K562 (cell line): Measurements from ENCODE around the gene SERGEF. TPM values are rescaled to one million over a fixed set of nuclear protein-coding genes. Genes with fewer than 3 reads are reported as not detected.

Experiments used
- ATAC-seq: fragments of 200-7000 bp; cut with Tn5 transposase; 3 replicates; pipeline ENCODE4 v1.9.1; 2020; ENCODE audit warnings: moderate library complexity
- BruUV-seq: library from RNA; stranded (reverse); fragments of 400-500 nt; replicated peaks from 2 replicates; lab custom pipeline; 2021; lab: Mats Ljungman, UMichigan
- CTCF ChIA-PET: fragments of 300-600 bp; formaldehyde crosslinking; extraction: SDS; loops from one replicate; lab custom pipeline; 2021; ENCODE audit warnings: low intra/inter-chr PET ratio; lab: Yijun Ruan, JAX
- POLR2A ChIA-PET: fragments of 300-600, 350-650 bp; sonication (Branson Sonifier 250); formaldehyde crosslinking; extraction: SDS; loops from one replicate; lab custom pipeline; 2021; ENCODE audit warnings: antibody characterized with exemption, inconsistent platforms; lab: Yijun Ruan, JAX
- DNase-seq, 4 experiments: peaks; one replicate each; pipeline versions ENCODE4 v3.0.0 to v3.0.0-alpha.2; 2011 to 2018; ENCODE audit warnings: low spot score in 3 of 4, mixed read lengths in 3 of 4; ENCODE audit errors: extremely low read depth in 1 of 4
- FAIRE-seq: peaks from 2 replicates; lab custom pipeline; 2011; peaks lifted over from hg19 to GRCh38; lab: Jason Lieb, UNC
- H2AFZ ChIP-seq: 2 replicates; pipeline ENCODE4 v1.6.0; 2011; ENCODE audit warnings: low read depth, low read length, control low read depth, inconsistent platforms
- H3K27ac ChIP-seq: fragments of 200-600 bp; 3 replicates; pipeline ENCODE4 v1.8.0; 2011; ENCODE audit warnings: low read depth, mild to moderate bottlenecking, control low read depth, inconsistent platforms, low read length, moderate library complexity, mixed read lengths; ENCODE audit errors: extremely low read depth
- H3K27me3 ChIP-seq, 2 experiments: fragments of 300-600 bp in 1 of 2; 2 replicates in 1 of 2; 3 replicates in 1 of 2; pipeline versions ENCODE4 v1.6.0 to v1.8.0; 2011; ENCODE audit warnings: inconsistent platforms in 2 of 2, low read length in 2 of 2, mild to moderate bottlenecking in 1 of 2, mixed read lengths in 1 of 2, moderate library complexity in 1 of 2; ENCODE audit not compliant: control insufficient read depth in 2 of 2, insufficient read depth in 2 of 2
- H3K36me3 ChIP-seq: fragments of 300-600 bp; 3 replicates; pipeline ENCODE4 v1.8.0; 2011; ENCODE audit warnings: mild to moderate bottlenecking, low read length, inconsistent platforms; ENCODE audit not compliant: control insufficient read depth, insufficient read depth
- H3K4me1 ChIP-seq, 2 experiments: fragments of 200-600 bp in 1 of 2; replicated peaks in 1 of 2; 2 replicates in 1 of 2; 3 replicates in 1 of 2; pipeline versions ENCODE4 v1.5.1 to v1.8.0; 2011; ENCODE audit warnings: inconsistent platforms in 2 of 2, low read length in 2 of 2, mild to moderate bottlenecking in 1 of 2, mixed read lengths in 1 of 2, moderate library complexity in 1 of 2; ENCODE audit not compliant: control insufficient read depth in 2 of 2, insufficient read depth in 2 of 2
- H3K4me2 ChIP-seq: 2 replicates; pipeline ENCODE4 v1.6.1; 2011; ENCODE audit warnings: low read length, control low read depth, inconsistent platforms, mixed read lengths; ENCODE audit not compliant: insufficient read depth
- H3K4me3 ChIP-seq: fragments of 200-600 bp; sonication (generic), shearing (Covaris generic); 2 replicates; pipeline ENCODE4 v1.5.1; 2016; ENCODE audit warnings: control low read depth, inconsistent platforms
- H3K79me2 ChIP-seq: fragments of 200-600 bp; 3 replicates; pipeline ENCODE4 v1.8.0; 2011; ENCODE audit warnings: low read length, inconsistent platforms; ENCODE audit not compliant: control insufficient read depth, insufficient read depth
- H3K9ac ChIP-seq, 2 experiments: 2 replicates each; pipeline versions ENCODE4 v1.6.0 to v1.6.1; 2011; ENCODE audit warnings: low read depth in 2 of 2, low read length in 2 of 2, control low read depth in 1 of 2, inconsistent platforms in 1 of 2, mild to moderate bottlenecking in 1 of 2, mixed read lengths in 1 of 2; ENCODE audit not compliant: insufficient read depth in 1 of 2
- H3K9me1 ChIP-seq: one replicate; pipeline ENCODE4 v1.6.0; 2011; ENCODE audit warnings: inconsistent platforms, mild to moderate bottlenecking, low read length, moderate library complexity; ENCODE audit not compliant: control insufficient read depth, insufficient read depth
- H3K9me3 ChIP-seq: replicated peaks from 2 replicates; pipeline ENCODE4 v1.5.1; 2011; ENCODE audit warnings: low read depth, low read length, inconsistent platforms; ENCODE audit not compliant: control insufficient read depth, insufficient read depth
- H4K20me1 ChIP-seq: replicated peaks from 2 replicates; pipeline ENCODE4 v1.6.1; 2011; ENCODE audit warnings: low read length, inconsistent platforms, mixed read lengths; ENCODE audit not compliant: control insufficient read depth, insufficient read depth
- CBX8 ChIP-seq: fragments of 200-600 bp; sonication (generic); IDR thresholded peaks from 2 replicates; pipeline ENCODE4 v1.6.1; 2012; ENCODE audit warnings: borderline replicate concordance, mixed run types, low read depth, mild to moderate bottlenecking, moderate library complexity, mixed read lengths, low read length, control low read depth, inconsistent platforms; ENCODE audit not compliant: poor library complexity, severe bottlenecking; ENCODE audit errors: extremely low read depth
- CCAR2 ChIP-seq: fragments of 200-400 bp; formaldehyde crosslinking; IDR thresholded peaks from 2 replicates; pipeline ENCODE4 v1.6.1; 2017; ENCODE audit warnings: mild to moderate bottlenecking, low read depth, low read length
- CHD4 ChIP-seq: fragments of 200-600 bp; sonication (generic); IDR thresholded peaks from 3 replicates; pipeline ENCODE4 v1.6.1; 2012; ENCODE audit warnings: low read depth, mild to moderate bottlenecking, mixed read lengths, low read length, inconsistent platforms; ENCODE audit not compliant: insufficient read depth, insufficient replicate concordance, poor library complexity, severe bottlenecking
- FOSL1 ChIP-seq: fragments of 200-800 bp; sonication (Bioruptor generic); conservative IDR thresholded peaks from 2 replicates; pipeline ENCODE4 v1.6.1; 2016; ENCODE audit warnings: missing genetic modification characterization, missing compliant biosample characterization
- L3MBTL2 ChIP-seq: fragments of 450-650 bp; IDR thresholded peaks from 2 replicates; pipeline ENCODE4 v1.6.1; 2016; ENCODE audit warnings: mild to moderate bottlenecking, moderate library complexity
- MCM3 ChIP-seq: fragments of 450-650 bp; IDR thresholded peaks from 2 replicates; pipeline ENCODE4 v1.6.1; 2016
- ZBED1 ChIP-seq: IDR thresholded peaks from 2 replicates; pipeline ENCODE4 v1.6.1; 2014
- ZSCAN29 ChIP-seq: fragments of 450-650 bp; IDR thresholded peaks from 2 replicates; pipeline ENCODE4 v1.6.1; 2017
- in situ Hi-C: fragments of 300-500 bp; cut with MboI; formaldehyde crosslinking; loops from 4 replicates; pipeline ENCODE4 v1.15.0; 2018; ENCODE audit warnings: inconsistent platforms, mixed read lengths
- intact Hi-C: fragments of 100-400 bp; cut with micrococcal nuclease; formaldehyde crosslinking; loops from 2 replicates; pipeline ENCODE4 v1.14.2; 2022
- polyA plus RNA-seq, 8 experiments: library from polyadenylated mRNA; depleted of rRNA in 4 of 8; stranded (reverse) in 5 of 8; unstranded in 3 of 8; fragments of >200 nt; fragmentation: Nextera tagmentation in 2 of 8; fragmentation: Illumina TruSeq in 1 of 8; extraction: Ambion mirVana in 2 of 8; extraction: Trizol in 1 of 8; gene quantifications; 2 replicates each; pipeline versions ENCODE4 v1.2.1 to v1.2.3, GENCODE V29; 2011 to 2014; ENCODE audit warnings: inconsistent platforms in 1 of 8, missing spikeins in 1 of 8
- total RNA-seq, 7 experiments: library from RNA; depleted of rRNA in 6 of 7; stranded (reverse); fragments of >200 nt in 6 of 7; fragmentation: Illumina TruSeq in 2 of 7; extraction: Trizol in 2 of 7; gene quantifications; 2 replicates each; pipeline versions ENCODE4 v1.2.1 to v1.2.3, GENCODE V29; 2011 to 2021; ENCODE audit warnings: low replicate concordance in 1 of 7
- TF ChIP-seq, protein P1 (sequence below): fragments of 250-450 bp; sonication (Bioruptor Pico); IDR thresholded peaks from 2 replicates; pipeline ENCODE4 v1.5.0; 2022; ENCODE audit warnings: mild to moderate bottlenecking

SERGEF gene
- total and polyA plus RNA-seq, 9 of the 15 experiments (the other 6 are each of a cell fraction or from before 2014, with no cell fraction given), result 10.2 to 28.0 (median 19.9) TPM

DNA sequence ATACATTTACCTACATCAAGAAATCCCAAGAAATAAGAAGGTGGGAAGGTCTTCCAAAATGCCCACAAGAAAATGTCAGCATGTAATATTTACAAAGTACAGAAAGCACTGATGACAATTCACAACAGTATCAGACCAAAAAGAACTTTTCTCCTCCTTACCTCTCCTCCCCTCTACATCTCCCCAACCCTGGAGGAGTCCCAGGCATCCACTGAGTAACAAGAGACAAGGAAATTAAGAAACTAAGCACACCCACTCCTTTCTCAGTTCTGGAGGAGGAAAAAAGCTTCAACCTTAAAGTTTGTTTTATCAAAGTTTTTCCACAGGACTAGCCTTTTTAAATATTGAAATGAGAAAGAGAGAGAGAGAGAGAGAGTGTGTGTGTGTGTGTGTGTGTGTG lies 2.0 kb upstream of the SERGEF start:
- no peak for TF ChIP-seq CCAR2
- no peak for TF ChIP-seq ZBED1
- no peak for TF ChIP-seq CHD4
- no peak for TF ChIP-seq FOSL1 (tag)
- TF ChIP-seq, protein P1, sequence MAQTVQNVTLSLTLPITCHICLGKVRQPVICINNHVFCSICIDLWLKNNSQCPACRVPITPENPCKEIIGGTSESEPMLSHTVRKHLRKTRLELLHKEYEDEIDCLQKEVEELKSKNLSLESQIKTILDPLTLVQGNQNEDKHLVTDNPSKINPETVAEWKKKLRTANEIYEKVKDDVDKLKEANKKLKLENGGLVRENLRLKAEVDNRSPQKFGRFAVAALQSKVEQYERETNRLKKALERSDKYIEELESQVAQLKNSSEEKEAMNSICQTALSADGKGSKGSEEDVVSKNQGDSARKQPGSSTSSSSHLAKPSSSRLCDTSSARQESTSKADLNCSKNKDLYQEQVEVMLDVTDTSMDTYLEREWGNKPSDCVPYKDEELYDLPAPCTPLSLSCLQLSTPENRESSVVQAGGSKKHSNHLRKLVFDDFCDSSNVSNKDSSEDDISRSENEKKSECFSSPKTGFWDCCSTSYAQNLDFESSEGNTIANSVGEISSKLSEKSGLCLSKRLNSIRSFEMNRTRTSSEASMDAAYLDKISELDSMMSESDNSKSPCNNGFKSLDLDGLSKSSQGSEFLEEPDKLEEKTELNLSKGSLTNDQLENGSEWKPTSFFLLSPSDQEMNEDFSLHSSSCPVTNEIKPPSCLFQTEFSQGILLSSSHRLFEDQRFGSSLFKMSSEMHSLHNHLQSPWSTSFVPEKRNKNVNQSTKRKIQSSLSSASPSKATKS (CRISPR knock-in tag), result no peak
- no peak for TF ChIP-seq L3MBTL2
- TF ChIP-seq MCM3, result no peak
- TF ChIP-seq ZSCAN29, result no peak
- TF ChIP-seq CBX8, result no peak
- Histone ChIP-seq H3K4me3 (no peak overlapping the region), H4K20me1 (no peaks in the 10 kb centered on the region), H3K27me3 (peaks cover 0 to 7% of the 10 kb centered on the region in 2 experiments; a peak in 3 of 5 replicates), H3K36me3 (no peaks in the 10 kb centered on the region), H3K9me3 (no peaks in the 10 kb centered on the region), H3K9ac (no peak overlapping the region), H3K79me2 (peaks cover 20% of the 10 kb centered on the region; the same call in 2 of the 3 replicates), H3K4me2 (no peak overlapping the region), H3K9me1 (no peaks in the 10 kb centered on the region), H3K27ac (no peak overlapping the region), H2AFZ (no peak overlapping the region), H3K4me1 (peaks cover 13 to 28% of the 10 kb centered on the region in 2 experiments; a peak in 4 of 5 replicates)
- no TSS peak for BruUV-seq
- DNase-seq (no peak), FAIRE-seq (no peak), ATAC-seq (no peak)
- POLR2A ChIA-PET, result no interaction called here
- CTCF ChIA-PET, result no interaction called here
- in situ Hi-C loops (no loop called here), intact Hi-C loops (loop anchor here (5.0 kb wide), 1 partner anchor 92 kb away; the partner anchor contains the start of gene SAAL1)
